GM10248 (cell line): ENCODE results near the gene ABHD17B.
"Not testable (repeated sequence)": the region's sequence is repeated elsewhere in the genome, so short reads cannot be mapped to it uniquely, and the experiment has no call there.

ENCODE experiments used
- CTCF ChIA-PET: fragments of 300-600 bp; sonication (Branson Sonifier 250); formaldehyde crosslinking; extraction: SDS; loops from one replicate; lab custom pipeline; 2021; ENCODE audit warnings: antibody characterized with exemption; lab: Yijun Ruan, JAX
- POLR2A ChIA-PET: fragments of 350-650 bp; sonication (Branson Sonifier 250); formaldehyde crosslinking; extraction: SDS; loops from one replicate; lab custom pipeline; 2020; ENCODE audit warnings: antibody characterized with exemption; lab: Yijun Ruan, JAX
- DNase-seq: peaks from one replicate; pipeline ENCODE4 v3.0.0; 2012; ENCODE audit errors: extremely low spot score
- TF ChIP-seq, protein P1 (sequence below): IDR thresholded peaks from 2 replicates; pipeline ENCODE4 v1.5.1; 2012; ENCODE audit warnings: mild to moderate bottlenecking, low read depth; ENCODE audit errors: extremely low read depth, missing control alignments, control extremely low read depth

The ABHD17B gene

GRCh38 chr9:71909887-71910649, 925 bp downstream of the ABHD17B start:
- peak; percentile 36 for DNase-seq
- TF ChIP-seq, protein P1, sequence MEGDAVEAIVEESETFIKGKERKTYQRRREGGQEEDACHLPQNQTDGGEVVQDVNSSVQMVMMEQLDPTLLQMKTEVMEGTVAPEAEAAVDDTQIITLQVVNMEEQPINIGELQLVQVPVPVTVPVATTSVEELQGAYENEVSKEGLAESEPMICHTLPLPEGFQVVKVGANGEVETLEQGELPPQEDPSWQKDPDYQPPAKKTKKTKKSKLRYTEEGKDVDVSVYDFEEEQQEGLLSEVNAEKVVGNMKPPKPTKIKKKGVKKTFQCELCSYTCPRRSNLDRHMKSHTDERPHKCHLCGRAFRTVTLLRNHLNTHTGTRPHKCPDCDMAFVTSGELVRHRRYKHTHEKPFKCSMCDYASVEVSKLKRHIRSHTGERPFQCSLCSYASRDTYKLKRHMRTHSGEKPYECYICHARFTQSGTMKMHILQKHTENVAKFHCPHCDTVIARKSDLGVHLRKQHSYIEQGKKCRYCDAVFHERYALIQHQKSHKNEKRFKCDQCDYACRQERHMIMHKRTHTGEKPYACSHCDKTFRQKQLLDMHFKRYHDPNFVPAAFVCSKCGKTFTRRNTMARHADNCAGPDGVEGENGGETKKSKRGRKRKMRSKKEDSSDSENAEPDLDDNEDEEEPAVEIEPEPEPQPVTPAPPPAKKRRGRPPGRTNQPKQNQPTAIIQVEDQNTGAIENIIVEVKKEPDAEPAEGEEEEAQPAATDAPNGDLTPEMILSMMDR: no peak
- POLR2A ChIA-PET: no interaction called here

DNA sequence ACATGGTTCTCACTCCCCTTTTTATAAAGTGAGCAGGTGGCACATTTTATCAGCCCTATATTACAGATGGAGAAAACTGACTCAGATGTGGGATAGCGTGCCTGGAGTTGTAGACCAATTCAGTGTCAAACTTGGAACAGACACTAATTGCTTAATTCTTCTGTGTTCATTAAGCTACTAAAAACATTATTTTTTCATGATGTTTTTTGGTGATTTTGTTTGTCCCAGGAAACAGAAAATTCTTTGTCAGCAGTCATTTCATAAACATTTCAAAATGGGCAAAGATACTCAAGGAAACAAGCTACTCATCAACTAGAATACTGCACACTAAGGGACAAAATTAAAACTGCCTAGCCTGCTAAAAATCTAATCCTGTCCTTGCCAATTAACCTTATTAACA, 2.2 kb downstream of the ABHD17B start:
- DNase-seq: no peak
- ChIA-PET CTCF (interaction anchor here (0.9 kb wide), 1 partner anchor 17 kb away, joined by 3 read pairs; no protein-coding TSS in a partner anchor), POLR2A (no interaction called here)
- TF ChIP-seq, protein P1: no peak

More at GRCh38 chr9:71909887-71910649, 925 bp downstream of the ABHD17B start:
- CTCF ChIA-PET: interaction anchor here (2.8 kb wide), 1 partner anchor 12 kb away, joined by 9 read pairs; no protein-coding TSS in a partner anchor

DNA sequence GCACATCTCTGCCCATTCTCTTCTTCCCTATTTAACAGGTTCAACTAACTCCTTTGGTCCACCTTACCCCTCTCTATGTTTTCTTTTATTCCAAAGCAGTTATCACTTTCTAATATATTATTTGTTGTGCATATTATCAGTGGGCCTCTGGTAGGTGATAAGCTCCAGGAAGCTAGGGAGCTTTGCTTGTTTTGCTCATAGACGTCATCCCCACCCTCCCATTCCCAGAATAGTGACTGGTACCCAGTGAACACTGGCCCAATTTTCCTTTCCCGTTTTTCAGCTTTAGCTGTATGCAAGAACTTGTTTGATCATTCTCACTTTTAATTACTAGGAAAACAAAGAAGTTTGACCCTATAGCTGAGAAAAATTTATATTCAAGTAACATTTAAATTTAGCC, 6.9 kb downstream of the ABHD17B start:
- TF ChIP-seq, protein P1: no peak
- CTCF ChIA-PET: interaction anchor here (1.1 to 2.2 kb wide), 4 partner anchors 9 to 16 kb away, joined by 3 to 5 read pairs (median 5); no protein-coding TSS in a partner anchor
- POLR2A ChIA-PET: no interaction called here

DNA sequence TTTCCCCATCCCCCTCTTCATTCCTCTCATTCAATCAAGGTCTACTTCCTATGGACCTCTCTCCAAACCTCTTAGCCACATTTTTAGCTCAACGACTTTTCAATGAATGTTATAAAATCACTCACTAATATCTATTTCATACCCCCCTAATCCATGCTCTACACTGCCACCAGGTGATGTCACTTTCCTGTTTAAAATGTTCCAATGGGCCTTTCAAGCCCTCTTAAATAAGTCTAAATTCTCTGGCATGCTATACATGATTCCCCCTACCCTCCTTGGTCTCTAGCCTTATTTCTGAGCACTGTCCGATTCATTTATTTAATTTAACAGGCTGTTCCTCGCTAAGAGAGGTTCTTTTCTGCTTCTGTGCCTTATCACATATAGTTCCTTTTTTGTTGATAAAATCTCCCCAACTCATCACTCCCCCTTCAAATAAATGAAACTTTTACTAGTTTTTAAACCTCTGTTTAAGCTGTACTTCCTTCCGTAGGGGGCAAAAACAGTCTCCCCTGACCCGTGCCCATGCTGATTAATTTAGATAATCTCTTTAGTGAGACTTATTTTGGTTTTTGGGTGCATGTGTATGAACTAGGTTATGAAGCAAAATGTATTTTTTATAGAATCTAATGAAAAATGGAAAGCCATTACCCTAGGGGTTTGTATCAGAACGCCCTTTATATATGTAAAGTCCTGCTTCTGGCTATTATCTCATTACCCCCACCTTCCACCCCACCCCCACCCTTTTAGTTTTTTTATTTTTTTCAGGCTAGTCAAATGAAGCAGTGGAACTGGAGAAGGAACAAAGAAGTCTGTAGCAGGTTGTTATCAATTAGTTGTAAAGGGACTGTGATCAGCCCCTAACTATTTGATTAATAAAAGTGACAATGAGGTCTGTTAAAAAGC, 9.0 kb downstream of the ABHD17B start:
- POLR2A ChIA-PET: interaction anchor here (2.3 kb wide), 1 partner anchor 9 kb away, joined by 8 read pairs; the partner anchor contains the start of genes ABHD17B and C9orf85
- DNase-seq: no peak

More for the DNA sequence above, 6.9 kb downstream of the ABHD17B start:
- DNase-seq: no peak

GRCh38 chr9:71898756-71899155, 12.2 kb downstream of the ABHD17B start:
- ChIA-PET POLR2A (interaction anchor here (1.4 kb wide), 1 partner anchor 13 kb away, joined by 4 read pairs; the partner anchor contains the start of genes ABHD17B and C9orf85), CTCF (interaction anchor here (1.6 to 1.9 kb wide), 2 partner anchors 8 to 19 kb away, joined by 4 read pairs; no protein-coding TSS in a partner anchor)

More for the DNA sequence above, 9.0 kb downstream of the ABHD17B start:
- TF ChIP-seq, protein P1: no peak
- CTCF ChIA-PET: interaction anchor here (1.0 to 1.4 kb wide), 2 partner anchors 12 to 14 kb away, joined by 3 to 4 read pairs; no protein-coding TSS in a partner anchor

DNA sequence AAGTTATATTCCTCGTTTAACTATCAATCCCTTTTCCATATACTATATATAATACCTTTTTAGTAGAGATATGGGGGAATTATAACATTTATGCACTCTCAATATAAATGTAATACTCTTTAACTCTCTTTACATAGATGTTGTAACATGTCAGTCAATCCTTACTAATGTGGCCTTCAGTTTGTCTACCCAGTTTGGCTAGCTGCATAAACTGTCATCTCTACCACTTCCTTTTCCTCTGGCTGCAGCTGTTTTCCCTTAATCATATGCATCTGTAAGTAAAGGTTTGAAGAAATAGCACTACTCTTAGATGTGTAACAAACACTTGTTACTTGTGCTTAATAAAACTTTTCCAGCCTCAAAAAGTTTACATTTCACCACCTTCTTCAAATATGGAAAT, 13.4 kb downstream of the ABHD17B start:
- peak; percentile 34 for DNase-seq
- TF ChIP-seq, protein P1: no peak
- CTCF ChIA-PET: interaction anchor here (2.2 kb wide), 1 partner anchor 10 kb away, joined by 10 read pairs; no protein-coding TSS in a partner anchor
- POLR2A ChIA-PET: no interaction called here

More at GRCh38 chr9:71898756-71899155, 12.2 kb downstream of the ABHD17B start:
- DNase-seq: not testable (repeated sequence)
